CD4-positive, CD25-positive, alpha-beta regulatory T cell (primary cell): Measurements from ENCODE around the gene LCE5A. TPM values are rescaled to one million over a fixed set of nuclear protein-coding genes. Genes with fewer than 3 reads are reported as not detected.

Experiments
- ATAC-seq, 2 donors: fragments of 150-1000 bp; cut with Tn5 transposase; one replicate each; pipeline ENCODE4 v1.10.0; 2021; ENCODE audit warnings: low read depth in 2 of 2, moderate number of reproducible peaks in 2 of 2, moderate library complexity in 1 of 2
- DNase-seq, 3 donors: peaks; one replicate each; pipeline versions ENCODE4 v3.0.0 to v3.0.0-alpha.2; 2012 to 2022; ENCODE audit warnings: mixed read lengths in 1 of 3
- H3K27ac ChIP-seq: one replicate; pipeline ENCODE4 v1.7.0; 2013; ENCODE audit warnings: mild to moderate bottlenecking, low read length; ENCODE audit not compliant: insufficient read depth, poor library complexity, severe bottlenecking
- H3K27me3 ChIP-seq: one replicate; pipeline ENCODE4 v1.7.0; 2013; ENCODE audit warnings: low read length; ENCODE audit not compliant: control insufficient read depth, insufficient read depth
- H3K36me3 ChIP-seq: one replicate; pipeline ENCODE4 v1.7.0; 2013; ENCODE audit warnings: mild to moderate bottlenecking, low read length, moderate library complexity; ENCODE audit not compliant: control insufficient read depth, insufficient read depth
- H3K4me1 ChIP-seq: 2 replicates; pipeline ENCODE4 v1.7.0; 2013; ENCODE audit warnings: mild to moderate bottlenecking, low read length; ENCODE audit not compliant: insufficient read depth, control insufficient read depth, poor library complexity, severe bottlenecking
- H3K4me3 ChIP-seq: one replicate; pipeline ENCODE4 v1.7.0; 2013; ENCODE audit warnings: low read depth, mild to moderate bottlenecking, low read length, moderate library complexity
- H3K9me3 ChIP-seq, 2 experiments: 1 replicate in 1 of 2; 2 replicates in 1 of 2; pipeline ENCODE4 v1.7.0; 2013; ENCODE audit warnings: low read length in 2 of 2, mild to moderate bottlenecking in 1 of 2, moderate library complexity in 1 of 2; ENCODE audit not compliant: control insufficient read depth in 2 of 2
- H3K27ac Mint-ChIP-seq, 3 donors: one replicate each; pipeline ENCODE4 v1.8.0; 2020 to 2022; ENCODE audit warnings: mild to moderate bottlenecking in 3 of 3, mixed read lengths in 3 of 3, moderate library complexity in 2 of 3
- H3K27me3 Mint-ChIP-seq: one replicate; pipeline ENCODE4 v1.8.0; 2022; ENCODE audit warnings: mild to moderate bottlenecking, mixed read lengths
- H3K36me3 Mint-ChIP-seq: one replicate; pipeline ENCODE4 v1.8.0; 2020; ENCODE audit warnings: mixed read lengths
- H3K4me1 Mint-ChIP-seq, 4 donors: one replicate each; pipeline ENCODE4 v1.8.0; 2020 to 2022; ENCODE audit warnings: mixed read lengths in 4 of 4, mild to moderate bottlenecking in 1 of 4
- H3K4me3 Mint-ChIP-seq, 4 donors: one replicate each; pipeline ENCODE4 v1.8.0; 2020 to 2022; ENCODE audit warnings: mild to moderate bottlenecking in 4 of 4, mixed read lengths in 4 of 4, moderate library complexity in 3 of 4
- H3K9me3 Mint-ChIP-seq, 7 donors: one replicate each; pipeline ENCODE4 v1.8.0; 2020 to 2022; ENCODE audit warnings: mixed read lengths in 7 of 7, mild to moderate bottlenecking in 3 of 7, moderate library complexity in 2 of 7
- polyA plus RNA-seq, 4 donors: library from polyadenylated mRNA; unstranded; fragments of 300-500 nt; fragmentation: Illumina TruSeq; gene quantifications; one replicate each; pipeline ENCODE4 v1.2.3, GENCODE V29; 2021
- total RNA-seq: library from RNA; stranded (reverse); gene quantifications from one replicate; pipeline ENCODE4 v1.2.3, GENCODE V29; 2022

Gene LCE5A
- total and polyA plus RNA-seq, 5 donors from 2014 or later, result not detected

- H3K4me3 Mint-ChIP-seq, result no peak overlapping the region
- no peak overlapping the region for H3K27ac Mint-ChIP-seq
- no peaks in the 10 kb centered on the region for H3K9me3 Mint-ChIP-seq
- no peak for DNase-seq
- Histone ChIP-seq H3K27me3 (no peaks in the 10 kb centered on the region), H3K36me3 (no peaks in the 10 kb centered on the region), H3K4me3 (no peak overlapping the region), H3K4me1 (no peaks in the 10 kb centered on the region), H3K27ac (no peak overlapping the region), H3K9me3 (no peaks in the 10 kb centered on the region)
- ATAC-seq, result no peak
- no peaks in the 10 kb centered on the region for H3K4me1 Mint-ChIP-seq
- no peaks in the 10 kb centered on the region for H3K36me3 Mint-ChIP-seq
- peaks cover 19% of the 10 kb centered on the region for H3K27me3 Mint-ChIP-seq
Measured at GRCh38 chr1:152505083-152505482, 5.5 kb upstream of the LCE5A start.

GRCh38 chr1:152506899-152507498, 3.6 kb upstream of the LCE5A start:
- Histone ChIP-seq H3K9me3 (no peaks in the 10 kb centered on the region), H3K27ac (no peak overlapping the region), H3K4me3 (no peak overlapping the region), H3K27me3 (peaks cover 8% of the 10 kb centered on the region), H3K4me1 (no peaks in the 10 kb centered on the region), H3K36me3 (no peaks in the 10 kb centered on the region)
- Mint-ChIP-seq H3K4me1 (no peaks in the 10 kb centered on the region), H3K9me3 (no peaks in the 10 kb centered on the region), H3K4me3 (no peak overlapping the region), H3K27me3 (peaks cover 32% of the 10 kb centered on the region), H3K27ac (no peak overlapping the region), H3K36me3 (no peaks in the 10 kb centered on the region)
- ATAC-seq, result no peak
- no peak for DNase-seq

GRCh38 chr1:152511596-152511995, 993 bp downstream of the LCE5A start:
- no peaks in the 10 kb centered on the region for H3K9me3 ChIP-seq
- Mint-ChIP-seq H3K27ac (no peak overlapping the region), H3K27me3 (peaks cover 64% of the 10 kb centered on the region), H3K4me3 (no peak overlapping the region), H3K4me1 (peaks cover 0 to 6% (median 1%) of the 10 kb centered on the region in 4 donors), H3K36me3 (no peaks in the 10 kb centered on the region), H3K9me3 (peaks cover 0 to 2% (median 0%) of the 10 kb centered on the region in 7 donors)
- no peaks in the 10 kb centered on the region for H3K36me3 ChIP-seq
- H3K4me3 ChIP-seq, result no peak overlapping the region
- H3K27me3 ChIP-seq, result peaks cover 30% of the 10 kb centered on the region
- no peaks in the 10 kb centered on the region for H3K4me1 ChIP-seq
- ATAC-seq (no peak), DNase-seq (no peak)
- no peak overlapping the region for H3K27ac ChIP-seq

- Mint-ChIP-seq H3K9me3 (peaks cover 0 to 2% (median 0%) of the 10 kb centered on the region in 7 donors), H3K4me1 (peaks cover 0 to 6% (median 1%) of the 10 kb centered on the region in 4 donors), H3K27me3 (peaks cover 65% of the 10 kb centered on the region), H3K36me3 (no peaks in the 10 kb centered on the region), H3K27ac (no peak overlapping the region), H3K4me3 (no peak overlapping the region)
- H3K4me1 ChIP-seq, result no peaks in the 10 kb centered on the region
- ATAC-seq (no peak), DNase-seq (no peak)
- no peaks in the 10 kb centered on the region for H3K36me3 ChIP-seq
- no peaks in the 10 kb centered on the region for H3K9me3 ChIP-seq
- H3K27me3 ChIP-seq, result peaks cover 35% of the 10 kb centered on the region
- H3K4me3 ChIP-seq, result no peak overlapping the region
- no peak overlapping the region for H3K27ac ChIP-seq
Measured at GRCh38 chr1:152513081-152513480, 2.5 kb downstream of the LCE5A start.

- peaks cover 0 to 6% (median 1%) of the 10 kb centered on the region in 4 donors for H3K4me1 Mint-ChIP-seq
- Histone ChIP-seq H3K36me3 (no peaks in the 10 kb centered on the region), H3K27ac (no peak overlapping the region), H3K9me3 (no peaks in the 10 kb centered on the region), H3K27me3 (peaks cover 43% of the 10 kb centered on the region), H3K4me3 (no peak overlapping the region), H3K4me1 (no peaks in the 10 kb centered on the region)
- H3K27me3 Mint-ChIP-seq, result peaks cover 56% of the 10 kb centered on the region
- peaks cover 0 to 2% (median 0%) of the 10 kb centered on the region in 7 donors for H3K9me3 Mint-ChIP-seq
- no peak overlapping the region for H3K4me3 Mint-ChIP-seq
- H3K36me3 Mint-ChIP-seq, result no peaks in the 10 kb centered on the region
- no peak overlapping the region for H3K27ac Mint-ChIP-seq
- ATAC-seq, result no peak
- DNase-seq, result no peak
Measured at GRCh38 chr1:152514715-152515433, 4.3 kb downstream of the LCE5A start.

- Mint-ChIP-seq H3K27me3 (peaks cover 51% of the 10 kb centered on the region), H3K9me3 (peaks cover 0 to 2% (median 0%) of the 10 kb centered on the region in 7 donors), H3K4me3 (no peak overlapping the region), H3K27ac (no peak overlapping the region), H3K36me3 (no peaks in the 10 kb centered on the region), H3K4me1 (peaks cover 0 to 6% (median 1%) of the 10 kb centered on the region in 4 donors)
- Histone ChIP-seq H3K27ac (no peak overlapping the region), H3K9me3 (no peaks in the 10 kb centered on the region), H3K27me3 (peaks cover 43% of the 10 kb centered on the region), H3K36me3 (no peaks in the 10 kb centered on the region), H3K4me1 (no peaks in the 10 kb centered on the region), H3K4me3 (no peak overlapping the region)
- no peak for DNase-seq
- ATAC-seq, result no peak
Measured at GRCh38 chr1:152515434-152515783, 4.8 kb downstream of the LCE5A start.

GRCh38 chr1:152516082-152516481, 5.5 kb downstream of the LCE5A start:
- Mint-ChIP-seq H3K27ac (no peak overlapping the region), H3K4me3 (no peak overlapping the region), H3K9me3 (peaks cover 0 to 2% (median 0%) of the 10 kb centered on the region in 7 donors), H3K36me3 (no peaks in the 10 kb centered on the region), H3K27me3 (peaks cover 47% of the 10 kb centered on the region), H3K4me1 (peaks cover 0 to 6% (median 1%) of the 10 kb centered on the region in 4 donors)
- no peak for DNase-seq
- Histone ChIP-seq H3K27ac (no peak overlapping the region), H3K9me3 (no peaks in the 10 kb centered on the region), H3K4me1 (no peaks in the 10 kb centered on the region), H3K27me3 (peaks cover 41% of the 10 kb centered on the region), H3K4me3 (no peak overlapping the region), H3K36me3 (no peaks in the 10 kb centered on the region)
- no peak for ATAC-seq
